Prostate gland (tissue), 2 donors: ENCODE data around the gene GLIS1.

Source experiments
- POLR2AphosphoS5 ChIP-seq: sonication (generic); formaldehyde crosslinking; IDR thresholded peaks from one replicate; pipeline ENCODE4 v1.6.1; 2017; ENCODE audit warnings: antibody characterized with exemption
- TF ChIP-seq, protein P1 (sequence below), 4 experiments: fragments of 200-600 bp in 2 of 4; fragments of 450-650 bp in 2 of 4; sonication (generic) in 2 of 4; IDR thresholded peaks; 1 replicate in 3 of 4; 2 replicates in 1 of 4; pipeline ENCODE4 v1.5.1; 2016 to 2019; ENCODE audit warnings: antibody characterized with exemption in 4 of 4, mild to moderate bottlenecking in 2 of 4, moderate library complexity in 2 of 4

- TF ChIP-seq, protein P1, sequence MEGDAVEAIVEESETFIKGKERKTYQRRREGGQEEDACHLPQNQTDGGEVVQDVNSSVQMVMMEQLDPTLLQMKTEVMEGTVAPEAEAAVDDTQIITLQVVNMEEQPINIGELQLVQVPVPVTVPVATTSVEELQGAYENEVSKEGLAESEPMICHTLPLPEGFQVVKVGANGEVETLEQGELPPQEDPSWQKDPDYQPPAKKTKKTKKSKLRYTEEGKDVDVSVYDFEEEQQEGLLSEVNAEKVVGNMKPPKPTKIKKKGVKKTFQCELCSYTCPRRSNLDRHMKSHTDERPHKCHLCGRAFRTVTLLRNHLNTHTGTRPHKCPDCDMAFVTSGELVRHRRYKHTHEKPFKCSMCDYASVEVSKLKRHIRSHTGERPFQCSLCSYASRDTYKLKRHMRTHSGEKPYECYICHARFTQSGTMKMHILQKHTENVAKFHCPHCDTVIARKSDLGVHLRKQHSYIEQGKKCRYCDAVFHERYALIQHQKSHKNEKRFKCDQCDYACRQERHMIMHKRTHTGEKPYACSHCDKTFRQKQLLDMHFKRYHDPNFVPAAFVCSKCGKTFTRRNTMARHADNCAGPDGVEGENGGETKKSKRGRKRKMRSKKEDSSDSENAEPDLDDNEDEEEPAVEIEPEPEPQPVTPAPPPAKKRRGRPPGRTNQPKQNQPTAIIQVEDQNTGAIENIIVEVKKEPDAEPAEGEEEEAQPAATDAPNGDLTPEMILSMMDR (IDR thresholded peaks at IDR 0.05), result no peak
- no peak for TF ChIP-seq POLR2AphosphoS5
These were observed 54.2 kb downstream of the GLIS1 start for GRCh38 chr1:53684741-53685140.
